GM12878 (cell line): Measurements from ENCODE around the gene AGAP1.

ENCODE experiments used
- CTCF ChIP-seq, 3 experiments: IDR thresholded peaks in 2 of 3; conservative IDR thresholded peaks in 1 of 3; 2 replicates each; pipeline ENCODE4 v1.5.1; 2011; ENCODE audit warnings: low read depth in 3 of 3, low read length in 3 of 3, mild to moderate bottlenecking in 3 of 3, control low read depth in 2 of 3, moderate library complexity in 2 of 3, inconsistent platforms in 1 of 3, mixed read lengths in 1 of 3; ENCODE audit not compliant: control insufficient read depth in 2 of 3, insufficient read depth in 1 of 3; ENCODE audit errors: extremely low read depth in 1 of 3
- JUND ChIP-seq: IDR thresholded peaks from 2 replicates; pipeline ENCODE4 v1.6.1; 2012; ENCODE audit warnings: low read depth, mild to moderate bottlenecking, low read length, improper control_type of control experiment, moderate library complexity
- MAX ChIP-seq: IDR thresholded peaks from 2 replicates; pipeline ENCODE4 v1.6.1; 2012; ENCODE audit warnings: low read depth, low read length, improper control_type of control experiment
- POLR2A ChIP-seq: IDR thresholded peaks from 2 replicates; pipeline ENCODE4 v1.6.1; 2011; ENCODE audit warnings: low read depth, mild to moderate bottlenecking, low read length

GRCh38 chr2:235697041-235697440 is 203.2 kb downstream of the AGAP1 start:
- no peak for TF ChIP-seq POLR2A
- no peak for TF ChIP-seq MAX
- no peak for TF ChIP-seq CTCF (IDR thresholded peaks at IDR 0.05 in 2 of 3, conservative IDR thresholded peaks at IDR 0.05 in 1 of 3; ENCODE audit: control insufficient read depth in 2 of 3, extremely low read depth in 1 of 3, insufficient read depth in 1 of 3, low read depth in 3 of 3, low read length in 3 of 3)
- no peak for TF ChIP-seq JUND
